ENCODE results near the gene B3GALT4. TPM values are rescaled to one million over a fixed set of nuclear protein-coding genes. Genes with fewer than 3 reads are reported as not detected.

Gene B3GALT4
- total and polyA plus RNA-seq, 11 donors = 7.3 to 13.8 (median 9.0) TPM

DNA sequence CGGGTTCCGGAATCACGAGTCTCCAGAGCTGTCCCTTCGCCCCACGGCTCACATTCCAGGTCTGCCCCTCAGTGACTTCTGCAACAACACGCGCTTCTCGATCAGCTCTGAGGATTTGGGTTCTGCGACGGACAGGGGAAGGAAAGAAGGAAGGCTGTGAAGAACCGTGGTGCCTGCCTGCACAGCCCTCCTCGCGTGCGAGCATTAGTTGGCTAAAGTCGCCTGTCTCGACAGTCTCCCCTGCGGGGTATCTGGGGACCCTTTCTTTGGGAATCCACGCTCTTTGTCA is 28.3 kb upstream of the B3GALT4 start:
- TF ChIP-seq, protein P1, sequence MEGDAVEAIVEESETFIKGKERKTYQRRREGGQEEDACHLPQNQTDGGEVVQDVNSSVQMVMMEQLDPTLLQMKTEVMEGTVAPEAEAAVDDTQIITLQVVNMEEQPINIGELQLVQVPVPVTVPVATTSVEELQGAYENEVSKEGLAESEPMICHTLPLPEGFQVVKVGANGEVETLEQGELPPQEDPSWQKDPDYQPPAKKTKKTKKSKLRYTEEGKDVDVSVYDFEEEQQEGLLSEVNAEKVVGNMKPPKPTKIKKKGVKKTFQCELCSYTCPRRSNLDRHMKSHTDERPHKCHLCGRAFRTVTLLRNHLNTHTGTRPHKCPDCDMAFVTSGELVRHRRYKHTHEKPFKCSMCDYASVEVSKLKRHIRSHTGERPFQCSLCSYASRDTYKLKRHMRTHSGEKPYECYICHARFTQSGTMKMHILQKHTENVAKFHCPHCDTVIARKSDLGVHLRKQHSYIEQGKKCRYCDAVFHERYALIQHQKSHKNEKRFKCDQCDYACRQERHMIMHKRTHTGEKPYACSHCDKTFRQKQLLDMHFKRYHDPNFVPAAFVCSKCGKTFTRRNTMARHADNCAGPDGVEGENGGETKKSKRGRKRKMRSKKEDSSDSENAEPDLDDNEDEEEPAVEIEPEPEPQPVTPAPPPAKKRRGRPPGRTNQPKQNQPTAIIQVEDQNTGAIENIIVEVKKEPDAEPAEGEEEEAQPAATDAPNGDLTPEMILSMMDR (IDR thresholded peaks at IDR 0.05) = peak in 3 of 12 donors; percentile 2 to 11 (median 10)
- no peak for TF ChIP-seq POLR2A (IDR thresholded peaks at IDR 0.05)
- peak overlapping the region; percentile 70 to 98 (median 90) for H3K27ac ChIP-seq
- no peaks in the 10 kb centered on the region for H3K9me3 ChIP-seq
- peaks cover 0 to 31% (median 20%) of the 10 kb centered on the region in 12 donors for H3K4me1 ChIP-seq
- H3K4me3 ChIP-seq = peak overlapping the region; percentile 12 to 70 (median 64)
- no peaks in the 10 kb centered on the region for H3K27me3 ChIP-seq
- intact Hi-C loops (cut with DNase I) = loop anchor here (1.0 to 10.0 kb wide), 20 partner anchors 36 to 364 kb away; partner anchors contain the start of genes RING1 (in 3 of the 10), RXRB (in 3 of the 10), SLC39A7 (in 3 of the 10) and HSD17B8 (in 2 of the 10)
- 1 to 2% (median 1%) methylated on average over 11 to 18 of the region's 18 CpGs for WGBS, 4 donors
- peak in 3 of 4 donors; percentile 1 to 22 (median 6) for ATAC-seq
- DNase-seq = no peak
- peaks cover 0 to 28% (median 7%) of the 10 kb centered on the region in 9 donors for H3K36me3 ChIP-seq

DNA sequence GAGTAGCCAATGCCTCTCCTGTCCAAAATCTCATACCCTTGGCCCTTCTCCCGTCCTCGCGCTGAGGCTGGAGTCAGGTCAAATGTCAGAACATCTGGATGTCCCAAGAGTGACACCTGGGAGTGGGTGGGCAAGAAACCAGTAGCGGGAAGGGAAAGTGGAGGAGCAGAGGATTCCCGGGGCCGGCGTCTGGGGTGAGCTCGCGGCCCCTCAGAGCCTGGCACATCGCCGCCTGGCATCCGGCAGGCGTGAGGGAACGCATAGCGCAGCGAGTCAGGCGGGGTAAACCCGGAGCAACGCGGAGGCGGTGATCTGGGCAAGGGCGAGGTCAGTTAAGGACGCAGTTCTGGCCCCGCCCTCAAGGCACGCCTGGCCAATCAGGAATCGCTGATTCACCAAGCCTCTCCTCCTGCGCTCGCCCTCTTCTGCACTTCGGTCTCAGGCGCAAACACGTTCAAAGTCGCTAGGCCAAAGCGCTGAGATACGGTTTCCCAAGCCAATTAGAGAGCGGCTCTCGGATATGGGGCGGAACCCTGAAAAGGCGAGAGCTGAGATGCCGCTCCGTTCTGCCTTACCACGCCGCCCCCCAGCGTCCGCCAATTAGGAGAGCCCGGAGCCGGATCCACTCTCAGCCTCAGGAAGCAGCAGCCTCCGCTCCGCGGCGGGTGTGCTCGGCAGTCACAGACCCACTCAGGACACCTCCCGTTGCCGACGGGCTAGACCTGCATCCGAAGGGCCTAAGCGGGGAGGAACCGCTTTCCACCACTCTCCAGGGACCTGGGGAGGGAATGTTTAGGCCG is 27.8 kb upstream of the B3GALT4 start:
- ATAC-seq (peak; percentile 96 to 97 (median 96)), DNase-seq (peak; percentile 97 to 99 (median 98))
- Histone ChIP-seq H3K27ac (peak overlapping the region; percentile 70 to 98 (median 92)), H3K9me3 (no peaks in the 10 kb centered on the region), H3K27me3 (no peaks in the 10 kb centered on the region), H3K4me3 (peak overlapping the region; percentile 27 to 70 (median 64)), H3K4me1 (peaks cover 0 to 31% (median 20%) of the 10 kb centered on the region in 12 donors), H3K36me3 (peaks cover 0 to 32% (median 7%) of the 10 kb centered on the region in 9 donors)
- WGBS, 4 donors = 0 to 1% (median 0%) methylated on average over 39 to 58 of the region's 58 CpGs
- intact Hi-C loops (cut with DNase I) = loop anchor here (1.0 to 10.0 kb wide), 21 partner anchors 37 to 364 kb away; partner anchors contain the start of genes RXRB (in 4 of the 10), SLC39A7 (in 4 of the 10), RING1 (in 3 of the 10) and HSD17B8 (in 2 of the 10)
- TF ChIP-seq POLR2A (IDR thresholded peaks at IDR 0.05) = peak in 1 of 2 donors; percentile 80
- TF ChIP-seq, protein P1 (IDR thresholded peaks at IDR 0.05) = peak in 7 of 12 donors; percentile 17 to 59 (median 30)

DNA sequence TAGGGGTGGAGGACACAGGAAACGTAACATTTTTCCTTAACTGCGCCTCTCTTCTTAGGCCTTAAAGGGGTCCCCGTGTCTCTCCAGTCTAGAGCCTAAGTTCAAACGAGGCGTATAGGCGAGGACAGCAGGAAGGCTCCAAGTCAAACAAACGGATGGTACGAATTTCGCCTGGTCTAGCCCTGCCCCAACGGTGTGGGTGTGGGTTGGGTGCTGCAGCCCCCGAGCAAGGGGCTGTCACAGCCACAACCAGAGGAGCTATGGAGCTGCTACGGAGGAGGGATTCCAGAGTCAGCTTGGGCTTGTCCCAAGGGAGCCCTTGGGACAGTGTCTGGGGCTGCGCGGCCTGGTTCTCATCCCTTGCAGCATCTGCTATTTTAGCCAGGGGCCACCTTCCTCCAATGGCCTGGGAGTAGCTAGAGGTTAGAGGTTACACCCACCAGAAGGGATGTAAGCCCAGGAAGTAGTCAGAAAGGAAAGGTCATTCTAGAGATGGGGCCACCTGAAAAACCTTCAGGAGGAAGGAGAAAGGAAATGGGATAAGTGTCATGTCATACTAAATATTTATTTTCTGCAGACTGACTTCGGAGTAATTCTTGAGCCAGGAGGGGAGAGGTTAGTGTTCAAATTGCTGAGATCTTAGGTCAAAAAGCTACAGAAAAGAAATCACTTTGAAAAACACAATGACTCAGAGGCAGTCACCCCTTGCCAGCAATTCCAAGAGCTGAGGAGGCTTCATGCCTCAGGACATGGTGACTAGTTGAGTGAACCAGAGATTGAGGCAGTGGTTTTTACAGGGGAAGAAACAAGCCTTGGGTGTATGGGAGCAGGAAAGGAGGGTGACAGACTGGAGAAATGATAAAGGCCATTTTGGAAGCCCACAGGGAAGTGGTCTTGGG is 26.9 kb upstream of the B3GALT4 start:
- peak overlapping the region; percentile 27 to 70 (median 64) for H3K4me3 ChIP-seq
- peaks cover 0 to 40% (median 9%) of the 10 kb centered on the region in 9 donors for H3K36me3 ChIP-seq
- no peaks in the 10 kb centered on the region for H3K27me3 ChIP-seq
- WGBS, 4 donors = 12 to 23% (median 14%) methylated on average over 10 to 15 of the region's 15 CpGs
- intact Hi-C loops (cut with DNase I) = loop anchor here (1.0 to 10.0 kb wide), 18 partner anchors 38 to 365 kb away; partner anchors contain the start of genes RXRB (in 4 of the 10), SLC39A7 (in 4 of the 10), RING1 (in 3 of the 10) and HSD17B8 (in 2 of the 10)
- peak; percentile 30 to 62 (median 40) for DNase-seq
- ATAC-seq = peak in 3 of 4 donors; percentile 1 to 3 (median 1)
- no peaks in the 10 kb centered on the region for H3K9me3 ChIP-seq
- H3K27ac ChIP-seq = peak overlapping the region; percentile 60 to 98 (median 92)
- TF ChIP-seq, protein P1 (IDR thresholded peaks at IDR 0.05) = no peak
- no peak for TF ChIP-seq POLR2A (IDR thresholded peaks at IDR 0.05)
- H3K4me1 ChIP-seq = peaks cover 0 to 31% (median 20%) of the 10 kb centered on the region in 12 donors
